ENCODE results near the gene HTR4. TPM values are rescaled to one million over a fixed set of nuclear protein-coding genes. Genes with fewer than 3 reads are reported as not detected.

Gene HTR4
- polyA plus RNA-seq, 1 of the 3 experiments (the other 2 are of a cell fraction), result not detected

GRCh38 chr5:148483750-148484149 lies 170.6 kb downstream of the HTR4 start:
- Histone ChIP-seq H3K9ac (no peak overlapping the region), H3K27ac (ENCODE audit: low read depth in 2 of 2, low read length in 1 of 2) (no peak overlapping the region), H2AFZ (ENCODE audit: low read depth) (no peak overlapping the region), H3K4me1 (ENCODE audit: control insufficient read depth in 1 of 2, insufficient read depth in 2 of 2, low read depth in 1 of 2, low read length in 1 of 2) (no peaks in the 10 kb centered on the region), H3K4me2 (no peak overlapping the region), H3K4me3 (ENCODE audit: low read depth in 2 of 2, low read length in 1 of 2) (no peak overlapping the region), H3K79me2 (ENCODE audit: insufficient read depth) (no peaks in the 10 kb centered on the region), H4K20me1 (ENCODE audit: insufficient read depth) (no peaks in the 10 kb centered on the region), H3K9me2 (no peaks in the 10 kb centered on the region), H3K27me3 (ENCODE audit: insufficient read depth) (no peaks in the 10 kb centered on the region), H3K9me3 (no peaks in the 10 kb centered on the region), H3K36me3 (replicated peaks in 1 of 2; ENCODE audit: control insufficient read depth in 1 of 2, insufficient read depth in 2 of 2, low read length in 1 of 2) (no peaks in the 10 kb centered on the region), H3F3A (replicated peaks; ENCODE audit: insufficient read depth) (no peaks in the 10 kb centered on the region)
- TF ChIP-seq EZH2phosphoT487 (IDR thresholded peaks at IDR 0.05; ENCODE audit: borderline replicate concordance, low read depth) (no peak), POLR2AphosphoS5 (IDR thresholded peaks at IDR 0.05; ENCODE audit: low read depth, low read length) (no peak), JUND (IDR thresholded peaks at IDR 0.05) (no peak), TEAD4 (IDR thresholded peaks at IDR 0.05; ENCODE audit: borderline replicate concordance, insufficient read depth) (no peak), ELF1 (IDR thresholded peaks at IDR 0.05) (no peak)
- 44% methylated on average over 3 of the region's 3 CpGs for WGBS (ENCODE audit: low lambda C conversion rate)
- DNase-seq, result no peak
- ChIA-PET CTCF (interaction anchor here (0.9 to 2.3 kb wide), 4 partner anchors 8 to 27 kb away, joined by 3 to 6 read pairs (median 4); no protein-coding TSS in a partner anchor), POLR2A (no interaction called here)

- ChIA-PET POLR2A (no interaction called here), CTCF (interaction anchor here (0.9 to 2.3 kb wide), 8 partner anchors 7 to 627 kb away, joined by 3 to 6 read pairs (median 3); no protein-coding TSS in a partner anchor)
- WGBS (ENCODE audit: low lambda C conversion rate), result 77% methylated on average over 17 of the region's 22 CpGs
- DNase-seq, result peak; percentile 25
- no peaks in the 10 kb centered on the region for H3K4me1 ChIP-seq (ENCODE audit: control insufficient read depth in 1 of 2, insufficient read depth in 2 of 2, low read depth in 1 of 2, low read length in 1 of 2)
- no peak overlapping the region for H3K9ac ChIP-seq
- no peaks in the 10 kb centered on the region for H3K9me3 ChIP-seq
- H3K4me3 ChIP-seq (ENCODE audit: low read depth in 2 of 2, low read length in 1 of 2), result no peak overlapping the region
- no peaks in the 10 kb centered on the region for H3K36me3 ChIP-seq (replicated peaks in 1 of 2; ENCODE audit: control insufficient read depth in 1 of 2, insufficient read depth in 2 of 2, low read length in 1 of 2)
- no peak for TF ChIP-seq REST (IDR thresholded peaks at IDR 0.05; ENCODE audit: low read depth, low read length)
- peak; percentile 65 for TF ChIP-seq CTCF (IDR thresholded peaks at IDR 0.05)
- TF ChIP-seq SMC3 (IDR thresholded peaks at IDR 0.05; ENCODE audit: low read depth, low read length), result peak; percentile 18; the same call in 1 of the 2 replicates
- no peak overlapping the region for H3K27ac ChIP-seq (ENCODE audit: low read depth in 2 of 2, low read length in 1 of 2)
- no peaks in the 10 kb centered on the region for H3K79me2 ChIP-seq (ENCODE audit: insufficient read depth)
- no peaks in the 10 kb centered on the region for H4K20me1 ChIP-seq (ENCODE audit: insufficient read depth)
- H3K9me2 ChIP-seq, result no peaks in the 10 kb centered on the region
- H3K27me3 ChIP-seq (ENCODE audit: insufficient read depth), result no peaks in the 10 kb centered on the region
- no peak overlapping the region for H3K4me2 ChIP-seq
- H3F3A ChIP-seq (replicated peaks; ENCODE audit: insufficient read depth), result no peaks in the 10 kb centered on the region
- no peak overlapping the region for H2AFZ ChIP-seq (ENCODE audit: low read depth)
Measured at GRCh38 chr5:148482697-148483462, 171.4 kb downstream of the HTR4 start.

Measured in SK-N-SH (cell line).